GM12874 (cell line): ENCODE results near the gene MADD.

Experiments used
- CTCF ChIP-seq: IDR thresholded peaks from 2 replicates; pipeline ENCODE4 v1.5.1; 2011; ENCODE audit warnings: low read depth, mild to moderate bottlenecking, control low read depth, low read length, moderate library complexity; ENCODE audit not compliant: insufficient read depth

MADD gene

DNA sequence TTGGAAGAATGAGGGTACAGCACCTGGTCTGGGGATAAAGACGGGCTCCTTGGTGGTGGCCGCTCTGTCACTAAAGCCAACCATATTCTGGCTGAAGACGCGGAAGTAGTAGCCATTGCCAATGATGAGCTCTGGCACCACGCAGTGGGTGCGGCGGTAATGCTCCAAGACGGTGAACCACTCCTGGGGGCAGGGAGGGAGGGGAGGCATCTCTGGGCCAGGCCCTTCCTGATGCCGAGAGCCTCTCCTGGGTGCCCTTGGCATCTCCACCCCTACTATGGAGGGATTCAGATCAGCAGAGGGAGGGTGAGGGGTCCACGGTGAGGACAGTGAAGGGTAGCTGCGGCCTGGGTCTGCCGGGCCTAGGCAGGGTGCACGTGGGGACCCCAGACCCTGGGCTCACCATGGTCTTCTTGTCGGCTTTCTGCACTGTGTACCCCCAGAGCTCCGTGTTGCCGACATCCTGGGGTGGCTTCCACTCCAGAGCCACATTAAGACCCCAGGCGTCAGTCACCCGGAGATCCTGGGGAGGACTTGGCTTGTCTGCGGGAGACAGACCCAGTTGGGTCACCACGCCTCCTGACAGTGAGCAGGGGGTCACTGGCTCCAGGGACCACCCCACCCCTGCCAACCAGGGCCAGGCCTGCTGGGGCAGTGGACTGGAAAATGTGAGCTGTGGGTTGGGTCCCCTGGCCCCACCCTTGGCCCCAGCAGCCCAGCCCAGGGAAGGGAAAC is 63.0 kb downstream of the MADD start:
- no peak for TF ChIP-seq CTCF

GRCh38 chr11:47333526-47333845 is 63.6 kb downstream of the MADD start:
- TF ChIP-seq CTCF, result no peak

- TF ChIP-seq CTCF, result no peak
Measured at GRCh38 chr11:47333886-47334443, 64.0 kb downstream of the MADD start.

GRCh38 chr11:47335733-47336132 is 65.8 kb downstream of the MADD start:
- TF ChIP-seq CTCF, result no peak

DNA sequence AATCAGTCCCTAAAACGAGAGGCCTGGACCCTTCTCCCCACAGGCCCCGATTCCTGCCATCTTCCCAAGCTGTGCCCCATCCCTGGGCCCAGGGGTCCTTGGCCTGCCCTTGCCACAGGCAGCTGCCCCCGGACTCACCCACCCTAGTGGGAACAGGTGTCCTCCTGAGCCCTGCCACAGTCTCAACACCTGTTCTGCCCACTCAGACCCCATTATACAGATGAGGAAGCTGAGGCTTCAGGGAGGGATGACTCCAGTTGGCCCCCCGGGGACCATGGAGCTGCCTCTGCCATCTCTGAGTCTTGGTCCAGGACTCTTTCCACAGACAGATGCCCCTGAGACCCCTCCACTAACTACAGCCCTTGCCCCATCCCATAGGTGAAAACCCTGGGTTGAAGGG is 66.7 kb downstream of the MADD start:
- TF ChIP-seq CTCF, result no peak

GRCh38 chr11:47337229-47337924 is 67.4 kb downstream of the MADD start:
- no peak for TF ChIP-seq CTCF

- TF ChIP-seq CTCF, result no peak
Measured at GRCh38 chr11:47338396-47339241, 68.7 kb downstream of the MADD start.
